ENCODE results near the gene RYR1. TPM values are rescaled to one million over a fixed set of nuclear protein-coding genes. Genes with fewer than 3 reads are reported as not detected.

The RYR1 gene
- total RNA-seq, 2 experiments from 2014 or later, result 0.54 to 1.4 TPM

- H3K36me3 ChIP-seq (ENCODE audit: insufficient read depth, low read length), result peaks cover 35% of the 10 kb centered on the region
- no peaks in the 10 kb centered on the region for H3K9me2 ChIP-seq (ENCODE audit: insufficient read depth, low read length)
- H3K79me2 ChIP-seq (ENCODE audit: insufficient read depth, low read depth, low read length), result no peaks in the 10 kb centered on the region
- H3K9me3 ChIP-seq (ENCODE audit: low read length), result no peaks in the 10 kb centered on the region
- H3K4me1 ChIP-seq (ENCODE audit: insufficient read depth, low read length, poor library complexity, severe bottlenecking), result peaks cover 9% of the 10 kb centered on the region
- TF ChIP-seq EZH2phosphoT487 (IDR thresholded peaks at IDR 0.05; ENCODE audit: borderline replicate concordance, low read depth, low read length) (no peak), CTCF (conservative IDR thresholded peaks at IDR 0.05; ENCODE audit: low read length) (no peak)
- ChIA-PET POLR2A (no interaction called here), CTCF (ENCODE audit: unreplicated experiment) (no interaction called here)
- no peak overlapping the region for H3K4me3 ChIP-seq (ENCODE audit: low read depth, low read length, poor library complexity, severe bottlenecking)
- no peak overlapping the region for H3K4me2 ChIP-seq (ENCODE audit: low read length)
- DNase-seq (ENCODE audit: low spot score), result no peak
- intact Hi-C loops (cut with micrococcal nuclease; ENCODE audit: unreplicated experiment), result no loop called here
- BruUV-seq (replicated peaks), result no TSS peak
- H3K27ac ChIP-seq (ENCODE audit: low read depth, low read length, poor library complexity, severe bottlenecking), result no peak overlapping the region
- H4K20me1 ChIP-seq (ENCODE audit: insufficient read depth, low read length), result no peaks in the 10 kb centered on the region
- H2AFZ ChIP-seq (ENCODE audit: low read length), result no peak overlapping the region
Measured at GRCh38 chr19:38385804-38386257, 47.7 kb upstream of the RYR1 start.

GRCh38 chr19:38386300-38386970, 47.1 kb upstream of the RYR1 start:
- ChIA-PET POLR2A (interaction anchor here (2.2 kb wide), 1 partner anchor 16 kb away, joined by 10 read pairs; the partner anchor contains the start of gene FAM98C), CTCF (ENCODE audit: unreplicated experiment) (no interaction called here)
- Histone ChIP-seq H3K9me3 (ENCODE audit: low read length) (no peaks in the 10 kb centered on the region), H3K27ac (ENCODE audit: low read depth, low read length, poor library complexity, severe bottlenecking) (no peak overlapping the region), H3K4me3 (ENCODE audit: low read depth, low read length, poor library complexity, severe bottlenecking) (no peak overlapping the region), H3K79me2 (ENCODE audit: insufficient read depth, low read depth, low read length) (no peaks in the 10 kb centered on the region), H3K36me3 (ENCODE audit: insufficient read depth, low read length) (peaks cover 29% of the 10 kb centered on the region; the same call in 1 of the 2 replicates), H2AFZ (ENCODE audit: low read length) (no peak overlapping the region), H3K9me2 (ENCODE audit: insufficient read depth, low read length) (no peaks in the 10 kb centered on the region), H3K4me1 (ENCODE audit: insufficient read depth, low read length, poor library complexity, severe bottlenecking) (peaks cover 9% of the 10 kb centered on the region), H4K20me1 (ENCODE audit: insufficient read depth, low read length) (no peaks in the 10 kb centered on the region), H3K4me2 (ENCODE audit: low read length) (no peak overlapping the region)
- no peak for DNase-seq (ENCODE audit: low spot score)
- intact Hi-C loops (cut with micrococcal nuclease; ENCODE audit: unreplicated experiment), result no loop called here
- no TSS peak for BruUV-seq (replicated peaks)
- TF ChIP-seq CTCF (conservative IDR thresholded peaks at IDR 0.05; ENCODE audit: low read length) (no peak), EZH2phosphoT487 (IDR thresholded peaks at IDR 0.05; ENCODE audit: borderline replicate concordance, low read depth, low read length) (no peak)

GRCh38 chr19:38386971-38387549, 46.4 kb upstream of the RYR1 start:
- intact Hi-C loops (cut with micrococcal nuclease; ENCODE audit: unreplicated experiment), result no loop called here
- peak overlapping the region; percentile 66 for H3K4me2 ChIP-seq (ENCODE audit: low read length)

More at GRCh38 chr19:38386971-38387549, 46.4 kb upstream of the RYR1 start:
- Histone ChIP-seq H3K27ac (ENCODE audit: low read depth, low read length, poor library complexity, severe bottlenecking) (no peak overlapping the region), H3K9me3 (ENCODE audit: low read length) (no peaks in the 10 kb centered on the region), H3K79me2 (ENCODE audit: insufficient read depth, low read depth, low read length) (no peaks in the 10 kb centered on the region), H3K9me2 (ENCODE audit: insufficient read depth, low read length) (no peaks in the 10 kb centered on the region), H4K20me1 (ENCODE audit: insufficient read depth, low read length) (no peaks in the 10 kb centered on the region), H3K4me3 (ENCODE audit: low read depth, low read length, poor library complexity, severe bottlenecking) (peak overlapping the region; percentile 62), H3K4me1 (ENCODE audit: insufficient read depth, low read length, poor library complexity, severe bottlenecking) (peaks cover 9% of the 10 kb centered on the region), H2AFZ (ENCODE audit: low read length) (no peak overlapping the region), H3K36me3 (ENCODE audit: insufficient read depth, low read length) (peaks cover 23% of the 10 kb centered on the region; the same call in 1 of the 2 replicates)
- BruUV-seq (replicated peaks), result no TSS peak
- POLR2A ChIA-PET, result interaction anchor here (0.8 to 2.2 kb wide), 5 partner anchors 9 to 41 kb away, joined by 4 to 11 read pairs (median 5); partner anchors contain the start of genes FAM98C and PSMD8
- DNase-seq (ENCODE audit: low spot score), result no peak
- TF ChIP-seq EZH2phosphoT487 (IDR thresholded peaks at IDR 0.05; ENCODE audit: borderline replicate concordance, low read depth, low read length), result no peak
- TF ChIP-seq CTCF (conservative IDR thresholded peaks at IDR 0.05; ENCODE audit: low read length), result no peak
- CTCF ChIA-PET (ENCODE audit: unreplicated experiment), result no interaction called here

Data from OCI-LY7 (cell line).